Lung (tissue), 12 donors: ENCODE results near the gene SKOR1. TPM values are rescaled to one million over a fixed set of nuclear protein-coding genes. Genes with fewer than 3 reads are reported as not detected.

Experiments
- ATAC-seq: fragments of 200-7000 bp; cut with Tn5 transposase; one replicate; pipeline ENCODE4 v1.9.1; 2020; ENCODE audit warnings: moderate number of reproducible peaks; ENCODE audit not compliant: insufficient read depth, low FRiP score
- DNase-seq, 3 donors: peaks; one replicate each; pipeline ENCODE4 v3.0.0-alpha.2; 2013 to 2017
- H3K27ac ChIP-seq, 2 donors: one replicate each; pipeline ENCODE4 v1.5.1; 2013; ENCODE audit warnings: mild to moderate bottlenecking in 2 of 2, moderate library complexity in 2 of 2, control low read depth in 1 of 2, inconsistent platforms in 1 of 2, low read depth in 1 of 2, low read length in 1 of 2
- H3K27me3 ChIP-seq, 3 donors: one replicate each; pipeline ENCODE4 v1.5.1; 2013; ENCODE audit warnings: low read length in 2 of 3; ENCODE audit not compliant: control insufficient read depth in 3 of 3, insufficient read depth in 3 of 3
- H3K36me3 ChIP-seq, 4 donors: one replicate each; pipeline ENCODE4 v1.5.1; 2013; ENCODE audit warnings: low read length in 4 of 4, mild to moderate bottlenecking in 1 of 4, moderate library complexity in 1 of 4; ENCODE audit not compliant: control insufficient read depth in 4 of 4, insufficient read depth in 4 of 4
- H3K4me1 ChIP-seq, 5 donors: one replicate each; pipeline ENCODE4 v1.5.1; 2013; ENCODE audit warnings: low read length in 5 of 5, mild to moderate bottlenecking in 2 of 5, moderate library complexity in 1 of 5; ENCODE audit not compliant: control insufficient read depth in 5 of 5, insufficient read depth in 5 of 5
- H3K4me3 ChIP-seq: one replicate; pipeline ENCODE4 v1.5.1; 2013; ENCODE audit warnings: mild to moderate bottlenecking, control low read depth, moderate library complexity
- H3K9ac ChIP-seq, 2 donors: one replicate each; pipeline ENCODE4 v1.5.1; 2013; ENCODE audit warnings: low read length in 2 of 2, control low read depth in 1 of 2; ENCODE audit not compliant: insufficient read depth in 1 of 2
- H3K9me3 ChIP-seq, 4 donors: one replicate each; pipeline ENCODE4 v1.5.1; 2013; ENCODE audit warnings: low read length in 3 of 4, mild to moderate bottlenecking in 1 of 4, moderate library complexity in 1 of 4; ENCODE audit not compliant: control insufficient read depth in 4 of 4, insufficient read depth in 3 of 4
- WGBS, 2 donors: extraction: QIAGEN DNeasy Blood & Tissue Kit; methylation state at CpG; one replicate each; pipeline ENCODE4 v1.1.7; 2013; 5-methylcytosine and 5-hydroxymethylcytosine counted together
- polyA plus RNA-seq, 2 donors: library from polyadenylated mRNA; stranded (reverse); fragments of 200-250 nt; gene quantifications; one replicate each; pipeline ENCODE4 v1.2.1, GENCODE V29; 2013
- total RNA-seq, 2 donors: library from RNA; depleted of rRNA in 1 of 2; stranded (reverse); fragments of >200 nt in 1 of 2; gene quantifications; one replicate each; pipeline ENCODE4 v1.2.1, GENCODE V29; 2014 to 2021
- TF ChIP-seq, protein P1 (sequence below): IDR thresholded peaks from 2 replicates; pipeline ENCODE4 v1.5.1; 2012; ENCODE audit warnings: mild to moderate bottlenecking; ENCODE audit errors: control extremely low read depth, extremely low read depth
- donor health status: control.
- donor health status: control.
- donor health status: Bipolar disorder and iron deficiency.
- donor health status: healthy.
- donor health status: DM: yes; HTN: yes; CAD: no.

SKOR1 gene
- total and polyA plus RNA-seq, 4 donors: 0.17 to 0.46 (median 0.31) TPM

- ATAC-seq: no peak
- no peak for DNase-seq
- peaks cover 0 to 39% (median 8%) of the 10 kb centered on the region in 5 donors for H3K4me1 ChIP-seq
- H3K27ac ChIP-seq: no peak overlapping the region
- H3K4me3 ChIP-seq: no peak overlapping the region
- TF ChIP-seq, protein P1, sequence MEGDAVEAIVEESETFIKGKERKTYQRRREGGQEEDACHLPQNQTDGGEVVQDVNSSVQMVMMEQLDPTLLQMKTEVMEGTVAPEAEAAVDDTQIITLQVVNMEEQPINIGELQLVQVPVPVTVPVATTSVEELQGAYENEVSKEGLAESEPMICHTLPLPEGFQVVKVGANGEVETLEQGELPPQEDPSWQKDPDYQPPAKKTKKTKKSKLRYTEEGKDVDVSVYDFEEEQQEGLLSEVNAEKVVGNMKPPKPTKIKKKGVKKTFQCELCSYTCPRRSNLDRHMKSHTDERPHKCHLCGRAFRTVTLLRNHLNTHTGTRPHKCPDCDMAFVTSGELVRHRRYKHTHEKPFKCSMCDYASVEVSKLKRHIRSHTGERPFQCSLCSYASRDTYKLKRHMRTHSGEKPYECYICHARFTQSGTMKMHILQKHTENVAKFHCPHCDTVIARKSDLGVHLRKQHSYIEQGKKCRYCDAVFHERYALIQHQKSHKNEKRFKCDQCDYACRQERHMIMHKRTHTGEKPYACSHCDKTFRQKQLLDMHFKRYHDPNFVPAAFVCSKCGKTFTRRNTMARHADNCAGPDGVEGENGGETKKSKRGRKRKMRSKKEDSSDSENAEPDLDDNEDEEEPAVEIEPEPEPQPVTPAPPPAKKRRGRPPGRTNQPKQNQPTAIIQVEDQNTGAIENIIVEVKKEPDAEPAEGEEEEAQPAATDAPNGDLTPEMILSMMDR: no peak
- peaks cover 0 to 16% (median 0%) of the 10 kb centered on the region in 4 donors for H3K9me3 ChIP-seq
- H3K36me3 ChIP-seq: no peaks in the 10 kb centered on the region
- 4% methylated on average over 42 to 43 of the region's 43 CpGs for WGBS, 2 donors
- no peak overlapping the region for H3K9ac ChIP-seq
- peaks cover 42 to 81% (median 74%) of the 10 kb centered on the region in 3 donors for H3K27me3 ChIP-seq
Measured at GRCh38 chr15:67821784-67822440, 3.4 kb upstream of the SKOR1 start.

DNA sequence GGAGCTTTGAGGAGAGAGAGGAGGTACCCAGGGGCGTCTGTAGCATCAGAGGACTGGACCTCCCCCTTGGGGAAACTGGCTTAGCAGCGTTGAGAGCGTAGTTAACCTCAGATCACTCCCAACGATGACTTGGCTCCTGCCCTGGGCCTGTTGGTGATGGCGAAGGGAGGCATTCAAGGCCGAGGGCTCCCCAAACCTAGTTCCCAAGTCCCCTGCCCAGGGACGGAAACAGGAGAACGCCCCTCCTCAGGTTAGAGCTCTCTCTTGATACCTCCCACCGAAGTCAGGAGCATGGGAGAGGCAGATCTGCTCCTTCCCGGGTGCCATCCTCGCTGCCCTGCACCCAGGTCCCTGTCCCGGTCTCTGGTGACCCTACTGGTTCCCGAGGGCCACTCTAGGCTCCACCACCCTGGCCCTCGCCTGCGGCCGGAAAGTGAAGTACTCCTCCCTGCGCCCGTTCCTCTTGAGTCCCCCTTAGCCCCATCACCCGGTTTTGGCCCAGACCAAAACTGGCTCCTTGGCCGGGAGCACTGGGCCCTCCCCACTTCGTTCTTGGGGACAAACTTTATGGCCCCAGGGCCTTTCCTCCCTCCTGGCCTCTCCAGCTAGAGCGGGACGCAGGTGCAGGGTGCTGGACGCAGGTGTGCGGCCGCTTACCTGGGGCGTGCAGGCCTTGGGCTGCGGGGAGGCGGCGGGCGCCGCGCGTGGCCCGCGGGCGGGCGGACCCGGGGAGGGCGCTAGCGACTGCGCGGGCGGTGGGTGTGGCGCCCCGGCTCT is 2.6 kb upstream of the SKOR1 start:
- no peak overlapping the region for H3K9ac ChIP-seq
- no peak for ATAC-seq
- TF ChIP-seq, protein P1: no peak
- no peaks in the 10 kb centered on the region for H3K36me3 ChIP-seq
- no peak overlapping the region for H3K27ac ChIP-seq
- WGBS, 2 donors: 4% methylated on average over 26 to 46 of the region's 46 CpGs
- H3K4me3 ChIP-seq: no peak overlapping the region
- DNase-seq: no peak
- peaks cover 0 to 44% (median 8%) of the 10 kb centered on the region in 5 donors for H3K4me1 ChIP-seq
- H3K27me3 ChIP-seq: peaks cover 46 to 77% (median 72%) of the 10 kb centered on the region in 3 donors
- peaks cover 0 to 16% (median 0%) of the 10 kb centered on the region in 4 donors for H3K9me3 ChIP-seq

DNA sequence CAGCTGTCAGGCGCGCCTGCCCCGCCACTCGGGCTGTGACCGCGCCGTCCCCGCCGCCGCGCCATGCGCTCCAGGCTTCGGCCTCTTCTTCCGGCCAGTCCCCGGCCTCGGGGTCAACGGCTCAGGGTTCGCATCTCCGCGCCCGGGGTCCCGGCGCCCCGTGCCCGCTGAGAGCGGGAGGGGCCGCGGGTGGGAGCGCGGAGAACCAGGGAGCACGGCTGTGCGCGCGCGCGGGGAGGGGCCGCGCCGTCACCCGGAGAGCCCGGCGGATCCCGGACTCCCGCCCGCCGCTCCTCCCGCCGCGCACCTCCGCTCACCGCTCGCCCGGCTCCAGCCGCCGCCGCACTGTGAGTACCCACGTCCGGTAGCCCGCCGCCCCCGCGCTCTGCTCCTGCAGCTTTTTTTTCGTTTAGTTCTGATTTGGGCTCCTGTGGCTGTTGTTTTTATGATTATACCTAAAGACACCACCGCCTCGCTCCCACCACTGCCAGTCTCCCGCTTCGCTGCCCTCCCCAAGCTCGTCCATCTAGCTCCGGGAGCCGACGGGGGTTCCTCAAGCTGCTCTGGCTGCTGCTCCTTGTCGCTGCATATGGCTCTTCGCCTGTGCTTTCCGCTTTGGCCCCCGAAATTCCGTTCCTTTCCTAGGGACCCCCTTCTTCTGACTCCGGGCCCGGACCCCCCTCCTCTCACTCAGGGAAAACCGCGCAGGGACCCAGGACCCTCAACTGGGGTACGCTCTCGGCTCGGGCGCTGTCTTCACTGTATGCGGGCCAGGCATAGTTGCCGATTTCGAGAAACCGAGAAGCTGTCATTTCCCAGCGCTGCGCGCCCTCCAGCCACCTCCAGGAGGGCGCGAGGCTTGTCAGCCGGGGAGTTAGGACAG is 1.8 kb upstream of the SKOR1 start:
- H3K4me3 ChIP-seq: no peak overlapping the region
- H3K9ac ChIP-seq: no peak overlapping the region
- DNase-seq (no peak), ATAC-seq (no peak)
- peaks cover 0 to 52% (median 8%) of the 10 kb centered on the region in 5 donors for H3K4me1 ChIP-seq
- TF ChIP-seq, protein P1: no peak
- WGBS, 2 donors: 2 to 3% methylated on average over 66 to 94 of the region's 94 CpGs
- H3K27ac ChIP-seq: no peak overlapping the region
- peaks cover 0 to 16% (median 0%) of the 10 kb centered on the region in 4 donors for H3K9me3 ChIP-seq
- no peaks in the 10 kb centered on the region for H3K36me3 ChIP-seq
- peaks cover 46 to 77% (median 68%) of the 10 kb centered on the region in 3 donors for H3K27me3 ChIP-seq
